Panc1 (cell line): Measurements from ENCODE around the gene TACR1. TPM values are rescaled to one million over a fixed set of nuclear protein-coding genes. Genes with fewer than 3 reads are reported as not detected.
A peak's percentile ranks its signal among the peaks of the same experiment; 100 is the strongest.

ENCODE experiments used
- ATAC-seq: fragments of 200-7000 bp; cut with Tn5 transposase; 2 replicates; pipeline ENCODE4 v1.9.1; 2020; ENCODE audit warnings: mild to moderate bottlenecking, moderate library complexity
- BruUV-seq: library from RNA; stranded (reverse); fragments of 400-500 nt; replicated peaks from 2 replicates; lab custom pipeline; 2021; lab: Mats Ljungman, UMichigan
- CTCF ChIA-PET: fragments of 300-600 bp; sonication (Branson Sonifier 250); formaldehyde crosslinking; loops from one replicate; lab custom pipeline; 2022; ENCODE audit warnings: antibody characterized with exemption; lab: Charles Lee
- POLR2A ChIA-PET: fragments of 300-600 bp; sonication (Branson Sonifier 250); formaldehyde crosslinking; loops from one replicate; lab custom pipeline; 2022; ENCODE audit warnings: antibody characterized with exemption; lab: Charles Lee
- DNase-seq: peaks from one replicate; pipeline ENCODE4 v3.0.0-alpha.2; 2010; ENCODE audit warnings: low read depth, low spot score
- H3K27ac ChIP-seq: 2 replicates; pipeline ENCODE4 v1.5.1; 2011; ENCODE audit warnings: mild to moderate bottlenecking, low read length, inconsistent platforms
- H3K27me3 ChIP-seq: fragments of 200-500 bp; sonication (Bioruptor generic); 2 replicates; pipeline ENCODE4 v1.6.0; 2014; ENCODE audit warnings: low read length, inconsistent platforms; ENCODE audit not compliant: control insufficient read depth, insufficient read depth
- H3K36me3 ChIP-seq: fragments of 200-500 bp; sonication (Bioruptor generic); 2 replicates; pipeline ENCODE4 v1.5.1; 2014; ENCODE audit warnings: inconsistent platforms, mild to moderate bottlenecking, low read length, moderate library complexity; ENCODE audit not compliant: control insufficient read depth, insufficient read depth
- H3K4me1 ChIP-seq: 2 replicates; pipeline ENCODE4 v1.5.1; 2011; ENCODE audit warnings: inconsistent platforms, mild to moderate bottlenecking, low read length, moderate library complexity; ENCODE audit not compliant: control insufficient read depth, insufficient read depth
- H3K4me3 ChIP-seq, 2 experiments: 2 replicates each; pipeline ENCODE4 v1.5.1; 2011 to 2012; ENCODE audit warnings: low read depth in 2 of 2, low read length in 2 of 2, mild to moderate bottlenecking in 2 of 2, inconsistent platforms in 1 of 2, moderate library complexity in 1 of 2
- H3K9me3 ChIP-seq: fragments of 200-500 bp; sonication (Bioruptor generic); 2 replicates; pipeline ENCODE4 v1.5.1; 2014; ENCODE audit warnings: low read depth, mild to moderate bottlenecking, inconsistent platforms, low read length, moderate library complexity; ENCODE audit not compliant: control insufficient read depth, insufficient read depth
- CTCF ChIP-seq: fragments of 450-650 bp; IDR thresholded peaks from 2 replicates; pipeline ENCODE4 v1.5.1; 2017; ENCODE audit warnings: mild to moderate bottlenecking
- POLR2AphosphoS5 ChIP-seq: IDR thresholded peaks from 2 replicates; pipeline ENCODE4 v1.6.1; 2012; ENCODE audit warnings: mild to moderate bottlenecking, low read depth, low read length, moderate library complexity
- REST ChIP-seq, 2 experiments: IDR thresholded peaks; 2 replicates each; pipeline ENCODE4 v1.6.1; 2011 to 2012; ENCODE audit warnings: low read depth in 2 of 2, control low read depth in 1 of 2, low read length in 1 of 2, mild to moderate bottlenecking in 1 of 2, moderate library complexity in 1 of 2; ENCODE audit not compliant: insufficient read depth in 1 of 2
- SIN3A ChIP-seq: IDR thresholded peaks from 2 replicates; pipeline ENCODE4 v1.6.1; 2012; ENCODE audit warnings: low read depth, mild to moderate bottlenecking, low read length, moderate library complexity, borderline replicate concordance; ENCODE audit not compliant: insufficient read depth
- TCF7L2 ChIP-seq: IDR thresholded peaks from 2 replicates; pipeline ENCODE4 v1.6.1; 2011; ENCODE audit warnings: mild to moderate bottlenecking, low read depth, low read length, inconsistent platforms
- in situ Hi-C: cut with HindIII; loops from 2 replicates; pipeline ENCODE4 v1.10.0; 2016; ENCODE audit warnings: low sequenced_read_pairs, low pct_unique_long_range_greater_than_20kb
- intact Hi-C: fragments of 100-400 bp; cut with micrococcal nuclease; formaldehyde crosslinking; loops from one replicate; pipeline ENCODE4 v1.10.0; 2022; ENCODE audit not compliant: unreplicated experiment
- total RNA-seq: library from RNA; stranded (reverse); gene quantifications from one replicate; pipeline ENCODE4 v1.2.1, GENCODE V29; 2021; ENCODE audit not compliant: unreplicated experiment

TACR1 gene
- total RNA-seq, 1 experiment from 2014 or later = not detected

GRCh38 chr2:75100801-75101151 is 98.5 kb downstream of the TACR1 start:
- H3K9me3 ChIP-seq = no peaks in the 10 kb centered on the region
- ATAC-seq (no peak), DNase-seq (no peak)
- H3K36me3 ChIP-seq = no peaks in the 10 kb centered on the region
- POLR2A ChIA-PET = no interaction called here
- H3K4me1 ChIP-seq = 0 out of 2 replicates have a peak, but pooled peaks cover 4% of the 10 kb centered on the region
- TF ChIP-seq CTCF = no peak
- no peak for TF ChIP-seq REST (IDR thresholded peaks at IDR 0.05; ENCODE audit: insufficient read depth in 1 of 2, low read depth in 2 of 2, low read length in 1 of 2)
- no peak for TF ChIP-seq TCF7L2
- TF ChIP-seq POLR2AphosphoS5 = no peak
- TF ChIP-seq SIN3A = no peak
- intact Hi-C loops (no loop called here), in situ Hi-C loops (no loop called here)
- no peaks in the 10 kb centered on the region for H3K27me3 ChIP-seq
- CTCF ChIA-PET = no interaction called here
- no peak overlapping the region for H3K4me3 ChIP-seq
- no TSS peak for BruUV-seq
- no peak overlapping the region for H3K27ac ChIP-seq

GRCh38 chr2:75100011-75100800 is 99.1 kb downstream of the TACR1 start:
- in situ Hi-C loops = no loop called here
- POLR2A ChIA-PET = no interaction called here
- no peaks in the 10 kb centered on the region for H3K9me3 ChIP-seq

More at GRCh38 chr2:75100011-75100800, 99.1 kb downstream of the TACR1 start:
- H3K36me3 ChIP-seq = no peaks in the 10 kb centered on the region
- CTCF ChIA-PET = no interaction called here
- H3K27me3 ChIP-seq = no peaks in the 10 kb centered on the region
- DNase-seq (no peak), ATAC-seq (peak; percentile 83)
- no TSS peak for BruUV-seq
- H3K4me1 ChIP-seq = 0 out of 2 replicates have a peak, but pooled peaks cover 4% of the 10 kb centered on the region
- no peak overlapping the region for H3K27ac ChIP-seq
- TF ChIP-seq SIN3A (no peak), POLR2AphosphoS5 (no peak), CTCF (no peak), REST (IDR thresholded peaks at IDR 0.05; ENCODE audit: insufficient read depth in 1 of 2, low read depth in 2 of 2, low read length in 1 of 2) (no peak), TCF7L2 (no peak)
- no peak overlapping the region for H3K4me3 ChIP-seq
- intact Hi-C loops = no loop called here
